Panc1 (cell line): Measurements from ENCODE around the gene PIAS1. TPM values are rescaled to one million over a fixed set of nuclear protein-coding genes. Genes with fewer than 3 reads are reported as not detected.
"Not testable (repeated sequence)": the region's sequence is repeated elsewhere in the genome, so short reads cannot be mapped to it uniquely, and the experiment has no call there.

Experiments used
- ATAC-seq: fragments of 200-7000 bp; cut with Tn5 transposase; 2 replicates; pipeline ENCODE4 v1.9.1; 2020; ENCODE audit warnings: mild to moderate bottlenecking, moderate library complexity
- BruUV-seq: library from RNA; stranded (reverse); fragments of 400-500 nt; replicated peaks from 2 replicates; lab custom pipeline; 2021; lab: Mats Ljungman, UMichigan
- CTCF ChIA-PET: fragments of 300-600 bp; sonication (Branson Sonifier 250); formaldehyde crosslinking; loops from one replicate; lab custom pipeline; 2022; ENCODE audit warnings: antibody characterized with exemption; lab: Charles Lee
- POLR2A ChIA-PET: fragments of 300-600 bp; sonication (Branson Sonifier 250); formaldehyde crosslinking; loops from one replicate; lab custom pipeline; 2022; ENCODE audit warnings: antibody characterized with exemption; lab: Charles Lee
- DNase-seq: peaks from one replicate; pipeline ENCODE4 v3.0.0-alpha.2; 2010; ENCODE audit warnings: low read depth, low spot score
- H3K27ac ChIP-seq: 2 replicates; pipeline ENCODE4 v1.5.1; 2011; ENCODE audit warnings: mild to moderate bottlenecking, low read length, inconsistent platforms
- H3K27me3 ChIP-seq: fragments of 200-500 bp; sonication (Bioruptor generic); 2 replicates; pipeline ENCODE4 v1.6.0; 2014; ENCODE audit warnings: low read length, inconsistent platforms; ENCODE audit not compliant: control insufficient read depth, insufficient read depth
- H3K36me3 ChIP-seq: fragments of 200-500 bp; sonication (Bioruptor generic); 2 replicates; pipeline ENCODE4 v1.5.1; 2014; ENCODE audit warnings: inconsistent platforms, mild to moderate bottlenecking, low read length, moderate library complexity; ENCODE audit not compliant: control insufficient read depth, insufficient read depth
- H3K4me1 ChIP-seq: 2 replicates; pipeline ENCODE4 v1.5.1; 2011; ENCODE audit warnings: inconsistent platforms, mild to moderate bottlenecking, low read length, moderate library complexity; ENCODE audit not compliant: control insufficient read depth, insufficient read depth
- H3K4me3 ChIP-seq, 2 experiments: 2 replicates each; pipeline ENCODE4 v1.5.1; 2011 to 2012; ENCODE audit warnings: low read depth in 2 of 2, low read length in 2 of 2, mild to moderate bottlenecking in 2 of 2, inconsistent platforms in 1 of 2, moderate library complexity in 1 of 2
- H3K9me3 ChIP-seq: fragments of 200-500 bp; sonication (Bioruptor generic); 2 replicates; pipeline ENCODE4 v1.5.1; 2014; ENCODE audit warnings: low read depth, mild to moderate bottlenecking, inconsistent platforms, low read length, moderate library complexity; ENCODE audit not compliant: control insufficient read depth, insufficient read depth
- POLR2AphosphoS5 ChIP-seq: IDR thresholded peaks from 2 replicates; pipeline ENCODE4 v1.6.1; 2012; ENCODE audit warnings: mild to moderate bottlenecking, low read depth, low read length, moderate library complexity
- SIN3A ChIP-seq: IDR thresholded peaks from 2 replicates; pipeline ENCODE4 v1.6.1; 2012; ENCODE audit warnings: low read depth, mild to moderate bottlenecking, low read length, moderate library complexity, borderline replicate concordance; ENCODE audit not compliant: insufficient read depth
- TCF7L2 ChIP-seq: IDR thresholded peaks from 2 replicates; pipeline ENCODE4 v1.6.1; 2011; ENCODE audit warnings: mild to moderate bottlenecking, low read depth, low read length, inconsistent platforms
- in situ Hi-C: cut with HindIII; loops from 2 replicates; pipeline ENCODE4 v1.10.0; 2016; ENCODE audit warnings: low sequenced_read_pairs, low pct_unique_long_range_greater_than_20kb
- intact Hi-C: fragments of 100-400 bp; cut with micrococcal nuclease; formaldehyde crosslinking; loops from one replicate; pipeline ENCODE4 v1.10.0; 2022; ENCODE audit not compliant: unreplicated experiment
- total RNA-seq: library from RNA; stranded (reverse); gene quantifications from one replicate; pipeline ENCODE4 v1.2.1, GENCODE V29; 2021; ENCODE audit not compliant: unreplicated experiment
- TF ChIP-seq, protein P1 (sequence below), 2 experiments: IDR thresholded peaks; 2 replicates each; pipeline ENCODE4 v1.6.1; 2011 to 2012; ENCODE audit warnings: low read depth in 2 of 2, control low read depth in 1 of 2, low read length in 1 of 2, mild to moderate bottlenecking in 1 of 2, moderate library complexity in 1 of 2; ENCODE audit not compliant: insufficient read depth in 1 of 2
- TF ChIP-seq, protein P2 (sequence below): fragments of 450-650 bp; IDR thresholded peaks from 2 replicates; pipeline ENCODE4 v1.5.1; 2017; ENCODE audit warnings: mild to moderate bottlenecking

Gene PIAS1
- total RNA-seq, 1 experiment from 2014 or later = 44.5 TPM

DNA sequence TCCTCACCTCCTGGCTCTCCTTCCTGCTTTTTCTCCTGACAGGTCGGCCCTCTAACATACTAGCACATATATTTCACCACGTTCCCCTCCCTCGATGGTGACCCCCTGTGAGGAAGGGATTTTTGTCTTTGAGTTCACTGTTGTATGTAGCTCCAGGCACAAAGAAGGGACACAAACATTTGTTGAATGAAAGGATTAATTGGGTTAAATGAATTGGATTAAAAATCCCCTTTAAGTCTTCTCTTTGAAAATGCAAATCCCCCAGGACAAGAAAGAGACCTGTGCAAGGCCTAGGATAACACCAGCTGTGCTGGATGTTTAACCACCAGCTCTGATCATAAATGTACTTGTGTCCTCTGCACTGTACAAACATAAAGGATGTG is 147.8 kb downstream of the PIAS1 start:
- Histone ChIP-seq H3K9me3 (no peaks in the 10 kb centered on the region), H3K4me3 (no peak overlapping the region), H3K4me1 (peaks cover 14% of the 10 kb centered on the region), H3K27me3 (no peaks in the 10 kb centered on the region), H3K36me3 (no peaks in the 10 kb centered on the region), H3K27ac (no peak overlapping the region; the same call in 1 of the 2 replicates)
- intact Hi-C loops = no loop called here
- ChIA-PET CTCF (no interaction called here), POLR2A (no interaction called here)
- DNase-seq (no peak), ATAC-seq (no peak)
- TF ChIP-seq POLR2AphosphoS5 (no peak), SIN3A (no peak), TCF7L2 (no peak)
- TF ChIP-seq, protein P1, sequence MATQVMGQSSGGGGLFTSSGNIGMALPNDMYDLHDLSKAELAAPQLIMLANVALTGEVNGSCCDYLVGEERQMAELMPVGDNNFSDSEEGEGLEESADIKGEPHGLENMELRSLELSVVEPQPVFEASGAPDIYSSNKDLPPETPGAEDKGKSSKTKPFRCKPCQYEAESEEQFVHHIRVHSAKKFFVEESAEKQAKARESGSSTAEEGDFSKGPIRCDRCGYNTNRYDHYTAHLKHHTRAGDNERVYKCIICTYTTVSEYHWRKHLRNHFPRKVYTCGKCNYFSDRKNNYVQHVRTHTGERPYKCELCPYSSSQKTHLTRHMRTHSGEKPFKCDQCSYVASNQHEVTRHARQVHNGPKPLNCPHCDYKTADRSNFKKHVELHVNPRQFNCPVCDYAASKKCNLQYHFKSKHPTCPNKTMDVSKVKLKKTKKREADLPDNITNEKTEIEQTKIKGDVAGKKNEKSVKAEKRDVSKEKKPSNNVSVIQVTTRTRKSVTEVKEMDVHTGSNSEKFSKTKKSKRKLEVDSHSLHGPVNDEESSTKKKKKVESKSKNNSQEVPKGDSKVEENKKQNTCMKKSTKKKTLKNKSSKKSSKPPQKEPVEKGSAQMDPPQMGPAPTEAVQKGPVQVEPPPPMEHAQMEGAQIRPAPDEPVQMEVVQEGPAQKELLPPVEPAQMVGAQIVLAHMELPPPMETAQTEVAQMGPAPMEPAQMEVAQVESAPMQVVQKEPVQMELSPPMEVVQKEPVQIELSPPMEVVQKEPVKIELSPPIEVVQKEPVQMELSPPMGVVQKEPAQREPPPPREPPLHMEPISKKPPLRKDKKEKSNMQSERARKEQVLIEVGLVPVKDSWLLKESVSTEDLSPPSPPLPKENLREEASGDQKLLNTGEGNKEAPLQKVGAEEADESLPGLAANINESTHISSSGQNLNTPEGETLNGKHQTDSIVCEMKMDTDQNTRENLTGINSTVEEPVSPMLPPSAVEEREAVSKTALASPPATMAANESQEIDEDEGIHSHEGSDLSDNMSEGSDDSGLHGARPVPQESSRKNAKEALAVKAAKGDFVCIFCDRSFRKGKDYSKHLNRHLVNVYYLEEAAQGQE (IDR thresholded peaks at IDR 0.05; ENCODE audit: insufficient read depth in 1 of 2, low read depth in 2 of 2, low read length in 1 of 2) = no peak
- TF ChIP-seq, protein P2, sequence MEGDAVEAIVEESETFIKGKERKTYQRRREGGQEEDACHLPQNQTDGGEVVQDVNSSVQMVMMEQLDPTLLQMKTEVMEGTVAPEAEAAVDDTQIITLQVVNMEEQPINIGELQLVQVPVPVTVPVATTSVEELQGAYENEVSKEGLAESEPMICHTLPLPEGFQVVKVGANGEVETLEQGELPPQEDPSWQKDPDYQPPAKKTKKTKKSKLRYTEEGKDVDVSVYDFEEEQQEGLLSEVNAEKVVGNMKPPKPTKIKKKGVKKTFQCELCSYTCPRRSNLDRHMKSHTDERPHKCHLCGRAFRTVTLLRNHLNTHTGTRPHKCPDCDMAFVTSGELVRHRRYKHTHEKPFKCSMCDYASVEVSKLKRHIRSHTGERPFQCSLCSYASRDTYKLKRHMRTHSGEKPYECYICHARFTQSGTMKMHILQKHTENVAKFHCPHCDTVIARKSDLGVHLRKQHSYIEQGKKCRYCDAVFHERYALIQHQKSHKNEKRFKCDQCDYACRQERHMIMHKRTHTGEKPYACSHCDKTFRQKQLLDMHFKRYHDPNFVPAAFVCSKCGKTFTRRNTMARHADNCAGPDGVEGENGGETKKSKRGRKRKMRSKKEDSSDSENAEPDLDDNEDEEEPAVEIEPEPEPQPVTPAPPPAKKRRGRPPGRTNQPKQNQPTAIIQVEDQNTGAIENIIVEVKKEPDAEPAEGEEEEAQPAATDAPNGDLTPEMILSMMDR = no peak
- BruUV-seq = no TSS peak
- in situ Hi-C loops = no loop called here

DNA sequence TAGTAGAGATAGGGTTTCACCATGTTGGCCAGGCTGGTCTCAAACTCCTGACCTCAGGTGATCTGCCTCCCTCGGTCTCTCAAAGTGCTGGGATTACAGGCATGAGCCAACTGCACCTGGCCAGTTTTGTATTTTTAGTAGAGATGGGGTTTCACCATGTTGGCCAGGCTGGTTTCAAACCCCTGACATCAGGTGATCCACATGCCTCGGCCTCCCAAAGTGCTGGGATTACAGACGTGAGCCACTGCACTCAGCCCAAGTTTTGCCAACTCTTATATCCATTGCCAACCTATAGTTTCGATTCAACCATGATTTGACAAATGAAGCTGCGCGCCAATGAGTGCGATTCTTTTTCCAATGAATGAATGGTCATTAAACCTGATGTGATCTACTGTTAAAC is 148.9 kb downstream of the PIAS1 start:
- CTCF ChIA-PET, H3K27me3 ChIP-seq, ATAC-seq, BruUV-seq, H3K27ac ChIP-seq, DNase-seq, POLR2A ChIA-PET, H3K9me3 ChIP-seq, H3K4me3 ChIP-seq, in situ Hi-C loops, H3K36me3 ChIP-seq, intact Hi-C loops: not testable (repeated sequence)
- H3K4me1 ChIP-seq = peaks cover 14% of the 10 kb centered on the region

DNA sequence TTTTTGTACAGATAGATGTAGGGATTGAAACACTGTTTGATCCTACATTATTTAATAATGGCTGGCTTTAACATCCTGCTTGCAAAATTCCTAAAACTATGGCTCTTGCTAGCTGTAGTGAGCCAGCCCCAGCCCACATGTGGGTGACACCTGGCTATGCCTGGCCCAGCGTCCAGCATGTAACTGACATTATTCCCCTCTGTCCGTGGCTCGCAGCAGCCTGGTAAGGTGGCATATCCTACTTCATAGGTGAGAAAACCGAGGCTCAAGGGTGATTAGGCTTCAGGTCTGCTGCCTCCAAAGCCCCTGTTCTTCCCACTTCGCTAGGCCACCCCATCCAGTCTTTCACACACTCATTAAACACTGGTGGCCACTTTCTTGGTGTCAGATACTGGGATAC is 149.4 kb downstream of the PIAS1 start:
- intact Hi-C loops = no loop called here
- CTCF ChIA-PET = no interaction called here
- peaks cover 14% of the 10 kb centered on the region for H3K4me1 ChIP-seq
- in situ Hi-C loops = no loop called here
- POLR2A ChIA-PET = no interaction called here
- 0 out of 2 replicates have a peak, but pooled peaks have one; percentile 5 for TF ChIP-seq POLR2AphosphoS5
- TF ChIP-seq, protein P2 = no peak
- TF ChIP-seq, protein P1 (IDR thresholded peaks at IDR 0.05; ENCODE audit: insufficient read depth in 1 of 2, low read depth in 2 of 2, low read length in 1 of 2) = no peak
- no peak for TF ChIP-seq SIN3A
- TF ChIP-seq TCF7L2 = no peak
- DNase-seq (no peak), ATAC-seq (no peak)
- no peaks in the 10 kb centered on the region for H3K27me3 ChIP-seq
- no TSS peak for BruUV-seq
- no peak overlapping the region for H3K4me3 ChIP-seq
- no peaks in the 10 kb centered on the region for H3K36me3 ChIP-seq
- no peak overlapping the region for H3K27ac ChIP-seq
- no peaks in the 10 kb centered on the region for H3K9me3 ChIP-seq
